Measurements from ENCODE around the gene SMAD1.

Gene SMAD1

GRCh38 chr4:145438298-145438697, 43.4 kb upstream of the SMAD1 start:
- no peak for DNase-seq
- no peaks in the 10 kb centered on the region for H3K4me1 ChIP-seq
- 0 out of 2 replicates have a peak, but pooled peaks cover 3% of the 10 kb centered on the region for H3K9me3 ChIP-seq
- H3K27me3 ChIP-seq, result peaks cover 21% of the 10 kb centered on the region
- no peak overlapping the region for H3K4me3 ChIP-seq (ENCODE audit: low read depth, low read length)
- H3K36me3 ChIP-seq, result no peaks in the 10 kb centered on the region
- TF ChIP-seq CTCF (IDR thresholded peaks at IDR 0.05; ENCODE audit: low read depth, low read length), result no peak

- peaks cover 26% of the 10 kb centered on the region for H3K27me3 ChIP-seq
- no peak overlapping the region for H3K4me3 ChIP-seq (ENCODE audit: low read depth, low read length)
- no peaks in the 10 kb centered on the region for H3K36me3 ChIP-seq
- H3K9me3 ChIP-seq, result 0 out of 2 replicates have a peak, but pooled peaks cover 3% of the 10 kb centered on the region
- no peaks in the 10 kb centered on the region for H3K4me1 ChIP-seq
- DNase-seq, result no peak
- no peak for TF ChIP-seq CTCF (IDR thresholded peaks at IDR 0.05; ENCODE audit: low read depth, low read length)
Observed at GRCh38 chr4:145440292-145441007, 41.2 kb upstream of the SMAD1 start.

- H3K4me1 ChIP-seq, result no peaks in the 10 kb centered on the region; the same call in 1 of the 2 replicates
Observed at GRCh38 chr4:145446184-145446583, 35.5 kb upstream of the SMAD1 start.

GRCh38 chr4:145451895-145452294, 29.8 kb upstream of the SMAD1 start:
- Histone ChIP-seq H3K36me3 (no peaks in the 10 kb centered on the region), H3K9me3 (no peaks in the 10 kb centered on the region), H3K27me3 (no peaks in the 10 kb centered on the region), H3K4me3 (ENCODE audit: low read depth, low read length) (no peak overlapping the region), H3K4me1 (no peaks in the 10 kb centered on the region; the same call in 1 of the 2 replicates)
- TF ChIP-seq CTCF (IDR thresholded peaks at IDR 0.05; ENCODE audit: low read depth, low read length), result no peak
- no peak for DNase-seq

More at GRCh38 chr4:145446184-145446583, 35.5 kb upstream of the SMAD1 start:
- TF ChIP-seq CTCF (IDR thresholded peaks at IDR 0.05; ENCODE audit: low read depth, low read length), result no peak
- Histone ChIP-seq H3K4me3 (ENCODE audit: low read depth, low read length) (no peak overlapping the region), H3K27me3 (peaks cover 10% of the 10 kb centered on the region), H3K36me3 (no peaks in the 10 kb centered on the region), H3K9me3 (0 out of 2 replicates have a peak, but pooled peaks cover 3% of the 10 kb centered on the region)
- no peak for DNase-seq

GRCh38 chr4:145452447-145453162, 29.0 kb upstream of the SMAD1 start:
- Histone ChIP-seq H3K27me3 (no peaks in the 10 kb centered on the region), H3K4me3 (ENCODE audit: low read depth, low read length) (no peak overlapping the region), H3K36me3 (no peaks in the 10 kb centered on the region), H3K4me1 (no peaks in the 10 kb centered on the region; the same call in 1 of the 2 replicates), H3K9me3 (no peaks in the 10 kb centered on the region)
- no peak for DNase-seq
- TF ChIP-seq CTCF (IDR thresholded peaks at IDR 0.05; ENCODE audit: low read depth, low read length), result no peak

GRCh38 chr4:145453163-145453520, 28.5 kb upstream of the SMAD1 start:
- H3K9me3 ChIP-seq, result no peaks in the 10 kb centered on the region
- H3K4me1 ChIP-seq, result no peaks in the 10 kb centered on the region; the same call in 1 of the 2 replicates
- no peak for TF ChIP-seq CTCF (IDR thresholded peaks at IDR 0.05; ENCODE audit: low read depth, low read length)
- H3K4me3 ChIP-seq (ENCODE audit: low read depth, low read length), result no peak overlapping the region
- H3K27me3 ChIP-seq, result no peaks in the 10 kb centered on the region
- no peak for DNase-seq
- no peaks in the 10 kb centered on the region for H3K36me3 ChIP-seq

Measured in BE2C (cell line).